Sigmoid colon (tissue), 4 donors: ENCODE results near the gene RAB6C.
"Not testable (repeated sequence)": the region's sequence is repeated elsewhere in the genome, so short reads cannot be mapped to it uniquely, and the experiment has no call there.

ENCODE experiments used
- CTCF ChIP-seq, 4 experiments: fragments of 450-650 bp in 3 of 4; fragments of 200-600 bp in 1 of 4; IDR thresholded peaks; one replicate each; pipeline ENCODE4 v1.5.1; 2016 to 2019; ENCODE audit warnings: antibody characterized with exemption in 4 of 4, mild to moderate bottlenecking in 3 of 4, moderate library complexity in 2 of 4
- EP300 ChIP-seq, 4 donors: sonication (generic); formaldehyde crosslinking; IDR thresholded peaks; one replicate each; pipeline ENCODE4 v1.6.1; 2017; ENCODE audit warnings: antibody characterized with exemption in 4 of 4
- POLR2A ChIP-seq, 2 donors: fragments of 450-650 bp; IDR thresholded peaks; one replicate each; pipeline ENCODE4 v1.6.1; 2016; ENCODE audit warnings: antibody characterized with exemption in 2 of 2, mild to moderate bottlenecking in 2 of 2, moderate library complexity in 2 of 2

- TF ChIP-seq CTCF, EP300, POLR2A (IDR thresholded peaks at IDR 0.05): not testable (repeated sequence)
Observed at GRCh38 chr2:129968605-129969004, 10.9 kb upstream of the RAB6C start.
